Memory B cell (primary cell): ENCODE results near the gene CPLX1.

Experiments
- ATAC-seq: fragments of 150-1000 bp; cut with Tn5 transposase; 2 replicates; pipeline ENCODE4 v1.10.0; 2021; ENCODE audit warnings: low read depth, mild to moderate bottlenecking, moderate library complexity
- DNase-seq, 2 donors: peaks; one replicate each; pipeline ENCODE4 v3.0.0; 2022; ENCODE audit warnings: low spot score in 2 of 2
- H3K27ac Mint-ChIP-seq: one replicate; pipeline ENCODE4 v1.8.0; 2022; ENCODE audit warnings: mild to moderate bottlenecking, moderate library complexity, mixed read lengths
- H3K27me3 Mint-ChIP-seq: one replicate; pipeline ENCODE4 v1.8.0; 2022; ENCODE audit warnings: mixed read lengths
- H3K36me3 Mint-ChIP-seq: one replicate; pipeline ENCODE4 v1.8.0; 2022; ENCODE audit warnings: mild to moderate bottlenecking, mixed read lengths
- H3K4me1 Mint-ChIP-seq: one replicate; pipeline ENCODE4 v1.8.0; 2022; ENCODE audit warnings: mixed read lengths
- H3K4me3 Mint-ChIP-seq: one replicate; pipeline ENCODE4 v1.8.0; 2022; ENCODE audit warnings: mild to moderate bottlenecking, moderate library complexity, mixed read lengths
- H3K9me3 Mint-ChIP-seq: one replicate; pipeline ENCODE4 v1.8.0; 2022; ENCODE audit warnings: mixed read lengths

Gene CPLX1

GRCh38 chr4:825971-826330, at the start of gene CPLX1:
Gene CPLX1, minus strand, starts transcription at chr4:826129. Its CDS starts 1,607 bp downstream, at chr4:824522.
- peaks cover 9% of the 10 kb centered on the region for H3K36me3 Mint-ChIP-seq
- peak within 1 kb of the TSS; percentile 22 for H3K27ac Mint-ChIP-seq
- H3K4me3 Mint-ChIP-seq, result peak within 1 kb of the TSS; percentile 57
- peaks cover 24% of the 10 kb centered on the region for H3K27me3 Mint-ChIP-seq
- no peak for DNase-seq
- H3K9me3 Mint-ChIP-seq, result peaks cover 3% of the 10 kb centered on the region
- ATAC-seq, result peak; percentile 48
- peaks cover 10% of the 10 kb centered on the region for H3K4me1 Mint-ChIP-seq

- Mint-ChIP-seq H3K9me3 (no peaks in the 10 kb centered on the region), H3K27me3 (no peaks in the 10 kb centered on the region), H3K4me1 (peaks cover 4% of the 10 kb centered on the region), H3K27ac (peak overlapping the region; percentile 43), H3K4me3 (no peak overlapping the region), H3K36me3 (peaks cover 31% of the 10 kb centered on the region)
- no peak for DNase-seq
- ATAC-seq, result no peak
Measured at GRCh38 chr4:874971-875817, 49.3 kb upstream of the CPLX1 start.

GRCh38 chr4:874056-874455, 48.1 kb upstream of the CPLX1 start:
- H3K27ac Mint-ChIP-seq, result no peak overlapping the region
- H3K36me3 Mint-ChIP-seq, result peaks cover 31% of the 10 kb centered on the region
- H3K4me3 Mint-ChIP-seq, result no peak overlapping the region
- no peaks in the 10 kb centered on the region for H3K4me1 Mint-ChIP-seq
- DNase-seq (no peak), ATAC-seq (no peak)
- H3K9me3 Mint-ChIP-seq, result no peaks in the 10 kb centered on the region
- H3K27me3 Mint-ChIP-seq, result no peaks in the 10 kb centered on the region

- Mint-ChIP-seq H3K9me3 (no peaks in the 10 kb centered on the region), H3K27me3 (no peaks in the 10 kb centered on the region), H3K27ac (no peak overlapping the region), H3K4me3 (no peak overlapping the region), H3K4me1 (no peaks in the 10 kb centered on the region), H3K36me3 (peaks cover 31% of the 10 kb centered on the region)
- DNase-seq (no peak), ATAC-seq (no peak)
Measured at GRCh38 chr4:872241-872981, 46.5 kb upstream of the CPLX1 start.

- no peak for DNase-seq
- H3K4me3 Mint-ChIP-seq, result no peak overlapping the region
- ATAC-seq, result no peak
- H3K27me3 Mint-ChIP-seq, result no peaks in the 10 kb centered on the region
- H3K4me1 Mint-ChIP-seq, result no peaks in the 10 kb centered on the region
- H3K36me3 Mint-ChIP-seq, result peaks cover 29% of the 10 kb centered on the region
- H3K27ac Mint-ChIP-seq, result no peak overlapping the region
- no peaks in the 10 kb centered on the region for H3K9me3 Mint-ChIP-seq
Measured at GRCh38 chr4:871484-871883, 45.6 kb upstream of the CPLX1 start.

- Mint-ChIP-seq H3K4me3 (no peak overlapping the region), H3K27ac (no peak overlapping the region), H3K4me1 (no peaks in the 10 kb centered on the region), H3K9me3 (no peaks in the 10 kb centered on the region), H3K27me3 (no peaks in the 10 kb centered on the region), H3K36me3 (peaks cover 32% of the 10 kb centered on the region)
- no peak for DNase-seq
- no peak for ATAC-seq
Measured at GRCh38 chr4:870951-871350, 45.0 kb upstream of the CPLX1 start.

- DNase-seq, result no peak
- peaks cover 29% of the 10 kb centered on the region for H3K36me3 Mint-ChIP-seq
- no peak overlapping the region for H3K4me3 Mint-ChIP-seq
- H3K27me3 Mint-ChIP-seq, result no peaks in the 10 kb centered on the region
- H3K4me1 Mint-ChIP-seq, result no peaks in the 10 kb centered on the region
- no peaks in the 10 kb centered on the region for H3K9me3 Mint-ChIP-seq
- no peak overlapping the region for H3K27ac Mint-ChIP-seq
- no peak for ATAC-seq
Measured at GRCh38 chr4:869776-870175, 43.8 kb upstream of the CPLX1 start.

GRCh38 chr4:868421-868820, 42.5 kb upstream of the CPLX1 start:
- no peak for ATAC-seq
- Mint-ChIP-seq H3K4me1 (no peaks in the 10 kb centered on the region), H3K27me3 (no peaks in the 10 kb centered on the region), H3K9me3 (no peaks in the 10 kb centered on the region), H3K4me3 (no peak overlapping the region), H3K36me3 (peaks cover 21% of the 10 kb centered on the region), H3K27ac (no peak overlapping the region)
- DNase-seq, result no peak

- no peak overlapping the region for H3K4me3 Mint-ChIP-seq
- ATAC-seq (no peak), DNase-seq (no peak)
- no peaks in the 10 kb centered on the region for H3K9me3 Mint-ChIP-seq
- H3K36me3 Mint-ChIP-seq, result peaks cover 25% of the 10 kb centered on the region
- H3K4me1 Mint-ChIP-seq, result no peaks in the 10 kb centered on the region
- no peaks in the 10 kb centered on the region for H3K27me3 Mint-ChIP-seq
- H3K27ac Mint-ChIP-seq, result peak overlapping the region; percentile 38
Measured at GRCh38 chr4:867526-868250, 41.8 kb upstream of the CPLX1 start.

- no peak overlapping the region for H3K4me3 Mint-ChIP-seq
- H3K27me3 Mint-ChIP-seq, result no peaks in the 10 kb centered on the region
- no peak overlapping the region for H3K27ac Mint-ChIP-seq
- no peak for ATAC-seq
- no peaks in the 10 kb centered on the region for H3K4me1 Mint-ChIP-seq
- no peaks in the 10 kb centered on the region for H3K9me3 Mint-ChIP-seq
- H3K36me3 Mint-ChIP-seq, result peaks cover 31% of the 10 kb centered on the region
- no peak for DNase-seq
Measured at GRCh38 chr4:866761-867390, 40.9 kb upstream of the CPLX1 start.

GRCh38 chr4:866068-866760, 40.3 kb upstream of the CPLX1 start:
- H3K4me3 Mint-ChIP-seq, result no peak overlapping the region
- no peaks in the 10 kb centered on the region for H3K4me1 Mint-ChIP-seq
- H3K36me3 Mint-ChIP-seq, result peaks cover 37% of the 10 kb centered on the region
- H3K27ac Mint-ChIP-seq, result no peak overlapping the region
- DNase-seq, result no peak
- no peak for ATAC-seq
- no peaks in the 10 kb centered on the region for H3K27me3 Mint-ChIP-seq
- no peaks in the 10 kb centered on the region for H3K9me3 Mint-ChIP-seq

- DNase-seq (no peak), ATAC-seq (no peak)
- Mint-ChIP-seq H3K4me1 (no peaks in the 10 kb centered on the region), H3K36me3 (peaks cover 40% of the 10 kb centered on the region), H3K27me3 (no peaks in the 10 kb centered on the region), H3K9me3 (no peaks in the 10 kb centered on the region), H3K27ac (no peak overlapping the region), H3K4me3 (no peak overlapping the region)
Measured at GRCh38 chr4:865572-865971, 39.6 kb upstream of the CPLX1 start.

GRCh38 chr4:865121-865465, 39.2 kb upstream of the CPLX1 start:
- Mint-ChIP-seq H3K4me1 (no peaks in the 10 kb centered on the region), H3K27me3 (no peaks in the 10 kb centered on the region), H3K36me3 (peaks cover 40% of the 10 kb centered on the region)

More at GRCh38 chr4:865121-865465, 39.2 kb upstream of the CPLX1 start:
- DNase-seq (no peak), ATAC-seq (no peak)
- no peak overlapping the region for H3K27ac Mint-ChIP-seq
- H3K9me3 Mint-ChIP-seq, result no peaks in the 10 kb centered on the region
- no peak overlapping the region for H3K4me3 Mint-ChIP-seq
